K562 (cell line): ENCODE results near the gene CLIP2. TPM values are rescaled to one million over a fixed set of nuclear protein-coding genes. Genes with fewer than 3 reads are reported as not detected.

Source experiments
- ATF7 ChIP-seq: fragments of 450-650 bp; IDR thresholded peaks from 2 replicates; pipeline ENCODE4 v1.7.1; 2014; ENCODE audit warnings: mild to moderate bottlenecking, moderate library complexity
- ELF2 ChIP-seq: fragments of 250-450 bp; sonication (Bioruptor Pico); IDR thresholded peaks from 2 replicates; pipeline ENCODE4 v1.5.0; 2021; ENCODE audit warnings: mild to moderate bottlenecking
- HDAC2 ChIP-seq: fragments of 450-650 bp; IDR thresholded peaks from 2 replicates; pipeline ENCODE4 v1.6.1; 2016; ENCODE audit warnings: mild to moderate bottlenecking
- JUND ChIP-seq, 2 experiments: IDR thresholded peaks; 2 replicates in 1 of 2; 3 replicates in 1 of 2; pipeline ENCODE4 v1.6.1; 2011; ENCODE audit warnings: borderline replicate concordance in 2 of 2, low read depth in 2 of 2, low read length in 2 of 2, improper control_type of control experiment in 1 of 2, missing biosample characterization in 1 of 2, missing genetic modification characterization in 1 of 2, missing genetic modification reagents in 1 of 2
- L3MBTL2 ChIP-seq: fragments of 450-650 bp; IDR thresholded peaks from 2 replicates; pipeline ENCODE4 v1.6.1; 2016; ENCODE audit warnings: mild to moderate bottlenecking, moderate library complexity
- MAFG ChIP-seq: fragments of 450-650 bp; conservative IDR thresholded peaks from 2 replicates; pipeline ENCODE4 v1.6.1; 2016; ENCODE audit warnings: missing genetic modification characterization, missing compliant biosample characterization
- NFATC3 ChIP-seq: fragments of 450-650 bp; IDR thresholded peaks from 2 replicates; pipeline ENCODE4 v1.6.1; 2017; ENCODE audit warnings: mild to moderate bottlenecking
- RBM14 ChIP-seq: fragments of 200-400 bp; formaldehyde crosslinking; IDR thresholded peaks from 2 replicates; pipeline ENCODE4 v1.6.1; 2018; ENCODE audit warnings: low read depth, mild to moderate bottlenecking, low read length, moderate library complexity, borderline replicate concordance; ENCODE audit not compliant: insufficient read depth
- RBM39 ChIP-seq: fragments of 200-400 bp; formaldehyde crosslinking; optimal IDR thresholded peaks from 2 replicates; pipeline ENCODE3; 2018; ENCODE audit warnings: low read depth, low read length
- RFX7 ChIP-seq: fragments of 250-450 bp; sonication (Bioruptor Pico); IDR thresholded peaks from 2 replicates; pipeline ENCODE4 v1.5.1; 2021; ENCODE audit warnings: mild to moderate bottlenecking
- SAFB ChIP-seq: fragments of 200-400 bp; formaldehyde crosslinking; IDR thresholded peaks from 2 replicates; pipeline ENCODE4 v1.6.1; 2017; ENCODE audit warnings: low read depth, low read length, borderline replicate concordance
- SRF ChIP-seq, 2 experiments: fragments of 250-450, 450-650 bp in 1 of 2; sonication (Bioruptor Pico) in 1 of 2; sonication (generic) in 1 of 2; formaldehyde crosslinking; IDR thresholded peaks; 2 replicates each; pipeline versions ENCODE4 v1.5.0 to v1.5.1; 2020 to 2022; ENCODE audit warnings: mild to moderate bottlenecking in 1 of 2, missing genetic modification reagents in 1 of 2
- ZBTB1 ChIP-seq: sonication (generic); formaldehyde crosslinking; IDR thresholded peaks from 2 replicates; pipeline ENCODE4 v1.8.1; 2023; ENCODE audit warnings: missing genetic modification reagents, low read depth, mild to moderate bottlenecking, borderline replicate concordance
- ZNF184 ChIP-seq: sonication (generic); formaldehyde crosslinking; IDR thresholded peaks from 2 replicates; pipeline ENCODE4 v1.5.0; 2020; ENCODE audit warnings: missing genetic modification reagents
- ZNF384 ChIP-seq: IDR thresholded peaks from 2 replicates; pipeline ENCODE4 v1.6.1; 2012; ENCODE audit warnings: low read depth, low read length, improper control_type of control experiment
- polyA plus RNA-seq, 8 experiments: library from polyadenylated mRNA; depleted of rRNA in 4 of 8; stranded (reverse) in 5 of 8; unstranded in 3 of 8; fragments of >200 nt; fragmentation: Nextera tagmentation in 2 of 8; fragmentation: Illumina TruSeq in 1 of 8; extraction: Ambion mirVana in 2 of 8; extraction: Trizol in 1 of 8; gene quantifications; 2 replicates each; pipeline versions ENCODE4 v1.2.1 to v1.2.3, GENCODE V29; 2011 to 2014; ENCODE audit warnings: inconsistent platforms in 1 of 8, missing spikeins in 1 of 8
- total RNA-seq, 7 experiments: library from RNA; depleted of rRNA in 6 of 7; stranded (reverse); fragments of >200 nt in 6 of 7; fragmentation: Illumina TruSeq in 2 of 7; extraction: Trizol in 2 of 7; gene quantifications; 2 replicates each; pipeline versions ENCODE4 v1.2.1 to v1.2.3, GENCODE V29; 2011 to 2021; ENCODE audit warnings: low replicate concordance in 1 of 7
- TF ChIP-seq, protein P1 (sequence below), 2 experiments: fragments of 450-650 bp in 1 of 2; sonication (generic) in 1 of 2; formaldehyde crosslinking in 1 of 2; IDR thresholded peaks in 1 of 2; conservative IDR thresholded peaks in 1 of 2; 2 replicates each; pipeline versions ENCODE4 v1.6.1 to v1.8.1; 2016 to 2023; ENCODE audit warnings: mild to moderate bottlenecking in 2 of 2, moderate library complexity in 2 of 2, inconsistent platforms in 1 of 2, missing genetic modification reagents in 1 of 2
- TF ChIP-seq, protein P2 (sequence below): sonication (generic); formaldehyde crosslinking; IDR thresholded peaks from 2 replicates; pipeline ENCODE4 v1.8.1; 2023; ENCODE audit warnings: mild to moderate bottlenecking, missing genetic modification reagents
- TF ChIP-seq, protein P3 (sequence below): sonication (generic); formaldehyde crosslinking; IDR thresholded peaks from 2 replicates; pipeline ENCODE4 v1.8.0; 2023; ENCODE audit warnings: mild to moderate bottlenecking, missing genetic modification reagents

Gene CLIP2
- total and polyA plus RNA-seq, 9 of the 15 experiments (the other 6 are each of a cell fraction or from before 2014, with no cell fraction given) = 0.07 to 5.4 (median 2.1) TPM

DNA sequence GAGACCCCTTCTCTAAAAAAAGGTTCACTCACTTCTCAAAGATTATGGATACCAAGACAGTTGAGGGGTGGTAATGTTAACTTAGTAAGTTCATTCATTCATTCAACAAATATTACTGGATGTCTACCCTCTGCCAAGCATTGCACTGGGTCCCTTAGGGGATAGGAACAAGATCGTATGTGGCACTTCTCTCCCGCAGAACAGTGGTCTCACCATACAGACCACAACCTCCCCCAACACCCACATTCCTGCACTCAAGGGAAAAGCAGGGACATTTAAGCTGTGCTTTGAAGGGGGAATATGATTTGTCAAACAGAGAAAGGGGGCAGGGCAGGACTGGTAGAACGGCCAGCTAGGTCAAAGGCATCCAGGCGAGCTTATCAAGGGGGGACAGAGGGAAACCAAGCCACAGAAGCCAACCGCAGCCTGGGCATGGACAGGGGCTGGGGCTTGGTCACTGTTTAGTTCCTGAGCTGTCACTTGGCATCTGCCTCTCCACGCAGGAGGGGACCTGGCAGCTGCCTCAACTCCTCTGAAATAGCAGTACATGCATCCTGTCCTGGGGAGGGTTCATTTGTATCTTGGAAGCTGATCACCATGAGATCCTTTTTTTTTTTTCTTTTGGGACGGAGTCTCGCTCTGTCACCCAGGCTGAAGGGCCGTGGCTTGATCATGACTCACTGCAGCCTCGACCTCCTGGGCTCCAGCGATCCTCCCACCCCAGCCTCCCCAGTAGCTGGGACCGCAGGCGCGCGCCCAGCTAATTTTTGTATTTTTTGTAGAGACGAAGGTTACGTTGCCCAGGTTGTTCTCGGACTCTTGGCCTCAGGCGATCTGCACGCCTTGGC is 949 bp upstream of the CLIP2 start (continued):
- TF ChIP-seq HDAC2 (0 out of 2 replicates have a peak, but pooled peaks have one; percentile 32), ZNF384 (peak; percentile 83), SRF (CRISPR knock-in tag; IDR thresholded peaks at IDR 0.05) (no peak), RBM14 (no peak), ZBTB1 (CRISPR knock-in tag) (peak; percentile 41; the same call in 1 of the 2 replicates), NFATC3 (no peak), MAFG (tag) (no peak), JUND (IDR thresholded peaks at IDR 0.05; ENCODE audit: borderline replicate concordance, low read depth, low read length) (peak; percentile 74), JUND (tag; IDR thresholded peaks at IDR 0.05; ENCODE audit: borderline replicate concordance, low read depth, low read length) (peak; percentile 42; the same call in 1 of the 3 replicates), ATF7 (peak; percentile 26; the same call in 1 of the 2 replicates), RFX7 (no peak), SAFB (no peak), ELF2 (CRISPR knock-in tag) (no peak), L3MBTL2 (0 out of 2 replicates have a peak, but pooled peaks have one; percentile 23), RBM39 (no peak), ZNF184 (no peak)
- TF ChIP-seq, protein P1, sequence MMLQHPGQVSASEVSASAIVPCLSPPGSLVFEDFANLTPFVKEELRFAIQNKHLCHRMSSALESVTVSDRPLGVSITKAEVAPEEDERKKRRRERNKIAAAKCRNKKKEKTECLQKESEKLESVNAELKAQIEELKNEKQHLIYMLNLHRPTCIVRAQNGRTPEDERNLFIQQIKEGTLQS (IDR thresholded peaks at IDR 0.05) = peak; percentile 79
- TF ChIP-seq, protein P1 (CRISPR knock-in tag; conservative IDR thresholded peaks at IDR 0.05) = no peak; the same call in 1 of the 2 replicates
- TF ChIP-seq, protein P2, sequence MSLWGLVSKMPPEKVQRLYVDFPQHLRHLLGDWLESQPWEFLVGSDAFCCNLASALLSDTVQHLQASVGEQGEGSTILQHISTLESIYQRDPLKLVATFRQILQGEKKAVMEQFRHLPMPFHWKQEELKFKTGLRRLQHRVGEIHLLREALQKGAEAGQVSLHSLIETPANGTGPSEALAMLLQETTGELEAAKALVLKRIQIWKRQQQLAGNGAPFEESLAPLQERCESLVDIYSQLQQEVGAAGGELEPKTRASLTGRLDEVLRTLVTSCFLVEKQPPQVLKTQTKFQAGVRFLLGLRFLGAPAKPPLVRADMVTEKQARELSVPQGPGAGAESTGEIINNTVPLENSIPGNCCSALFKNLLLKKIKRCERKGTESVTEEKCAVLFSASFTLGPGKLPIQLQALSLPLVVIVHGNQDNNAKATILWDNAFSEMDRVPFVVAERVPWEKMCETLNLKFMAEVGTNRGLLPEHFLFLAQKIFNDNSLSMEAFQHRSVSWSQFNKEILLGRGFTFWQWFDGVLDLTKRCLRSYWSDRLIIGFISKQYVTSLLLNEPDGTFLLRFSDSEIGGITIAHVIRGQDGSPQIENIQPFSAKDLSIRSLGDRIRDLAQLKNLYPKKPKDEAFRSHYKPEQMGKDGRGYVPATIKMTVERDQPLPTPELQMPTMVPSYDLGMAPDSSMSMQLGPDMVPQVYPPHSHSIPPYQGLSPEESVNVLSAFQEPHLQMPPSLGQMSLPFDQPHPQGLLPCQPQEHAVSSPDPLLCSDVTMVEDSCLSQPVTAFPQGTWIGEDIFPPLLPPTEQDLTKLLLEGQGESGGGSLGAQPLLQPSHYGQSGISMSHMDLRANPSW (CRISPR knock-in tag) = no peak
- TF ChIP-seq, protein P3, sequence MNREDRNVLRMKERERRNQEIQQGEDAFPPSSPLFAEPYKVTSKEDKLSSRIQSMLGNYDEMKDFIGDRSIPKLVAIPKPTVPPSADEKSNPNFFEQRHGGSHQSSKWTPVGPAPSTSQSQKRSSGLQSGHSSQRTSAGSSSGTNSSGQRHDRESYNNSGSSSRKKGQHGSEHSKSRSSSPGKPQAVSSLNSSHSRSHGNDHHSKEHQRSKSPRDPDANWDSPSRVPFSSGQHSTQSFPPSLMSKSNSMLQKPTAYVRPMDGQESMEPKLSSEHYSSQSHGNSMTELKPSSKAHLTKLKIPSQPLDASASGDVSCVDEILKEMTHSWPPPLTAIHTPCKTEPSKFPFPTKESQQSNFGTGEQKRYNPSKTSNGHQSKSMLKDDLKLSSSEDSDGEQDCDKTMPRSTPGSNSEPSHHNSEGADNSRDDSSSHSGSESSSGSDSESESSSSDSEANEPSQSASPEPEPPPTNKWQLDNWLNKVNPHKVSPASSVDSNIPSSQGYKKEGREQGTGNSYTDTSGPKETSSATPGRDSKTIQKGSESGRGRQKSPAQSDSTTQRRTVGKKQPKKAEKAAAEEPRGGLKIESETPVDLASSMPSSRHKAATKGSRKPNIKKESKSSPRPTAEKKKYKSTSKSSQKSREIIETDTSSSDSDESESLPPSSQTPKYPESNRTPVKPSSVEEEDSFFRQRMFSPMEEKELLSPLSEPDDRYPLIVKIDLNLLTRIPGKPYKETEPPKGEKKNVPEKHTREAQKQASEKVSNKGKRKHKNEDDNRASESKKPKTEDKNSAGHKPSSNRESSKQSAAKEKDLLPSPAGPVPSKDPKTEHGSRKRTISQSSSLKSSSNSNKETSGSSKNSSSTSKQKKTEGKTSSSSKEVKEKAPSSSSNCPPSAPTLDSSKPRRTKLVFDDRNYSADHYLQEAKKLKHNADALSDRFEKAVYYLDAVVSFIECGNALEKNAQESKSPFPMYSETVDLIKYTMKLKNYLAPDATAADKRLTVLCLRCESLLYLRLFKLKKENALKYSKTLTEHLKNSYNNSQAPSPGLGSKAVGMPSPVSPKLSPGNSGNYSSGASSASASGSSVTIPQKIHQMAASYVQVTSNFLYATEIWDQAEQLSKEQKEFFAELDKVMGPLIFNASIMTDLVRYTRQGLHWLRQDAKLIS (CRISPR knock-in tag) = 0 out of 2 replicates have a peak, but pooled peaks have one; percentile 24
